SKM-1 treated with dmso at 0.1 percent for 144 hours (cell line): Measurements from ENCODE around the gene AHSG.
A peak's percentile ranks its signal among the peaks of the same experiment; 100 is the strongest.
"Not testable (repeated sequence)": the region's sequence is repeated elsewhere in the genome, so short reads cannot be mapped to it uniquely, and the experiment has no call there.

Experiments
- DNase-seq: peaks from one replicate; lab custom pipeline; 2025; ENCODE audit not compliant: unreplicated experiment; lab: John Stamatoyannopoulos, UW

The AHSG gene

GRCh38 chr3:186617036-186617946, 4.4 kb downstream of the AHSG start:
- peak; percentile 82 for DNase-seq

- DNase-seq, result no peak
These were observed 5.6 kb downstream of the AHSG start for GRCh38 chr3:186618318-186618938.

- DNase-seq, result no peak
These were observed 6.9 kb downstream of the AHSG start for GRCh38 chr3:186619787-186620212.

GRCh38 chr3:186620213-186621092, 7.6 kb downstream of the AHSG start:
- no peak for DNase-seq

- DNase-seq, result no peak
These were observed 9.2 kb downstream of the AHSG start for GRCh38 chr3:186621894-186622650.

GRCh38 chr3:186622651-186623310, 9.9 kb downstream of the AHSG start:
- DNase-seq, result no peak

- no peak for DNase-seq
These were observed 11.7 kb downstream of the AHSG start for GRCh38 chr3:186624598-186624997.

GRCh38 chr3:186625600-186626042, 12.8 kb downstream of the AHSG start:
- no peak for DNase-seq

GRCh38 chr3:186626254-186626847, 13.5 kb downstream of the AHSG start:
- DNase-seq, result no peak

- DNase-seq, result no peak
These were observed 15.1 kb downstream of the AHSG start for GRCh38 chr3:186627852-186628414.

GRCh38 chr3:186628756-186629155, 15.9 kb downstream of the AHSG start:
- no peak for DNase-seq

- DNase-seq, result no peak
These were observed 18.2 kb downstream of the AHSG start for GRCh38 chr3:186630950-186631641.

GRCh38 chr3:186633481-186633880, 20.6 kb downstream of the AHSG start:
- DNase-seq, result no peak

- DNase-seq, result not testable (repeated sequence)
These were observed 21.3 kb downstream of the AHSG start for GRCh38 chr3:186634207-186634606.

GRCh38 chr3:186635532-186635931, 22.7 kb downstream of the AHSG start:
- no peak for DNase-seq

- no peak for DNase-seq
These were observed 23.7 kb downstream of the AHSG start for GRCh38 chr3:186636536-186636935.

- DNase-seq, result no peak
These were observed 24.8 kb downstream of the AHSG start for GRCh38 chr3:186637686-186638085.

- DNase-seq, result no peak
These were observed 25.4 kb downstream of the AHSG start for GRCh38 chr3:186638259-186638658.
